Activated T-helper 2 cell treated with anti-CD3 and anti-CD28 coated beads, Interferon-gamma antibody, Interleukin-2, Interleukin-4, amounts not matched to agents 10 μg/mL and 5 μg/mL and 100 μg/mL, durations not matched to agents 14 hours and 24 hours and 36 hours (primary cell): ENCODE measurements around the gene OPN1MW3. TPM values are rescaled to one million over a fixed set of nuclear protein-coding genes. Genes with fewer than 3 reads are reported as not detected.

ENCODE experiments used
- DNase-seq: peaks from one replicate; pipeline ENCODE4 v3.0.0; 2021; ENCODE audit warnings: low spot score
- H3K27ac Mint-ChIP-seq: one replicate; pipeline ENCODE4 v1.8.0; 2021; ENCODE audit warnings: mixed read lengths
- H3K27me3 Mint-ChIP-seq: one replicate; pipeline ENCODE4 v1.8.0; 2021; ENCODE audit warnings: low read depth, mixed read lengths
- H3K36me3 Mint-ChIP-seq: one replicate; pipeline ENCODE4 v1.8.0; 2021; ENCODE audit warnings: low read depth, mixed read lengths
- H3K4me1 Mint-ChIP-seq: one replicate; pipeline ENCODE4 v1.8.0; 2021; ENCODE audit warnings: low read depth, mixed read lengths
- H3K4me3 Mint-ChIP-seq: one replicate; pipeline ENCODE4 v1.8.0; 2021; ENCODE audit warnings: low read depth, mild to moderate bottlenecking, moderate library complexity, mixed read lengths
- H3K9me3 Mint-ChIP-seq: one replicate; pipeline ENCODE4 v1.8.0; 2021; ENCODE audit warnings: mixed read lengths
- intact Hi-C: fragments of 100-400 bp; cut with micrococcal nuclease; formaldehyde crosslinking; loops from one replicate; pipeline ENCODE4 v1.15.1; 2023
- total RNA-seq: library from RNA; stranded (reverse); gene quantifications from 2 replicates; pipeline ENCODE4 v1.2.3, GENCODE V29; 2022

OPN1MW3 gene
- total RNA-seq, 1 donor from 2014 or later = not detected

DNA sequence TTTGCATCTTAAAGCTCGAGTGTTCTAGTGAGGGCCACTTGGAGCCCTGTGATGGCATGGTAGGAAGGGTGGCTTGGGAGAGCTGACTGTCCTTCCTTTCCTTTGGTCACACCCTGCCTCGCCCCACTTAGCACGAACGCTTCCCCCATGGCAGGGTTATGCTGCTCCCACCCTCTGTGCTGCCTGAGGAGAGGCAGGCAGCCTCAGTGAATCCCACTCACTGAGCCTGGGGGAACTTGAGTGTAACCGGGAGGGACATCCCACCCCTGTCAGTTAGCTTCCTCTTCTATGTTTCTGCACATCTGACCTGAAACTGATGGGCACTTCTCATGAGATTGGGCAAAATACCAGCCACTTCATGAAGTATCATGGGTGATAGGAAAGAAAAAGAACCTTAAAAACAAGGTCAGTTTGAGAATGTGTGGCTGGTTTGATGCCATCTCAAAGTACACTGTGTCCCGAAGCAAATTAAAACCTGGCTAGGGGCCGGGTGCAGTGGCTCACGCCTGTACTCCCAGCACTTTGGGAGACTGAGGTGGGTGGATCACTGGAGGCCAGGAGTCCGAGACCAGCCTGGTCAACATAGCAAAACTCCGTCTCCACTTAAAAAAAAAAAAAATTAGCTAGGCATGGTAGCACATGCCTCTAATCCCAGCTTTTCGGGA lies 48.3 kb downstream of the OPN1MW3 start:
- intact Hi-C loops = no loop called here
- no peak overlapping the region for H3K27ac Mint-ChIP-seq
- no peak overlapping the region for H3K4me3 Mint-ChIP-seq
- peaks cover 14% of the 10 kb centered on the region for H3K4me1 Mint-ChIP-seq
- no peaks in the 10 kb centered on the region for H3K36me3 Mint-ChIP-seq
- no peaks in the 10 kb centered on the region for H3K9me3 Mint-ChIP-seq
- H3K27me3 Mint-ChIP-seq = no peaks in the 10 kb centered on the region
- DNase-seq = no peak

DNA sequence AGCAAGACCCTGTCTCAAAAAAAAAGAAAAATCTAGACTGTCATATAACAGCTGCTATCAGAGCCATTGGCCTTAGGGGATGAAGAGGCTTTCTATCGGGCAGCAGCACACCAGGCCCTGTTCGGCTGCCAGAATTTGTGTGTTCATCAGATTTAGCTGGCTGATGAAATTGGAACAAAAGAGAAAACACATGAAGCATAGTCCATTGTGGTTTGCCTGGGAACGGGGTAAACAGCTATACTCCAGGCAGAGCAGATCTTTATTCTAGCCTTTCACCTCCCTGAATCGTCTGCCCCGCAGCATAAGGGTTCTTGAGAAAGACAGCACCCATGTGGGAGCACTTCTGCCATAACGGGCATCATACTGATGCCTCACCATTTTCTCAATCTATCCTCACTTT lies 49.8 kb downstream of the OPN1MW3 start:
- H3K27me3 Mint-ChIP-seq = no peaks in the 10 kb centered on the region
- intact Hi-C loops = no loop called here
- no peak for DNase-seq
- peaks cover 26% of the 10 kb centered on the region for H3K4me1 Mint-ChIP-seq
- no peak overlapping the region for H3K4me3 Mint-ChIP-seq
- no peaks in the 10 kb centered on the region for H3K9me3 Mint-ChIP-seq
- H3K36me3 Mint-ChIP-seq = no peaks in the 10 kb centered on the region
- no peak overlapping the region for H3K27ac Mint-ChIP-seq

DNA sequence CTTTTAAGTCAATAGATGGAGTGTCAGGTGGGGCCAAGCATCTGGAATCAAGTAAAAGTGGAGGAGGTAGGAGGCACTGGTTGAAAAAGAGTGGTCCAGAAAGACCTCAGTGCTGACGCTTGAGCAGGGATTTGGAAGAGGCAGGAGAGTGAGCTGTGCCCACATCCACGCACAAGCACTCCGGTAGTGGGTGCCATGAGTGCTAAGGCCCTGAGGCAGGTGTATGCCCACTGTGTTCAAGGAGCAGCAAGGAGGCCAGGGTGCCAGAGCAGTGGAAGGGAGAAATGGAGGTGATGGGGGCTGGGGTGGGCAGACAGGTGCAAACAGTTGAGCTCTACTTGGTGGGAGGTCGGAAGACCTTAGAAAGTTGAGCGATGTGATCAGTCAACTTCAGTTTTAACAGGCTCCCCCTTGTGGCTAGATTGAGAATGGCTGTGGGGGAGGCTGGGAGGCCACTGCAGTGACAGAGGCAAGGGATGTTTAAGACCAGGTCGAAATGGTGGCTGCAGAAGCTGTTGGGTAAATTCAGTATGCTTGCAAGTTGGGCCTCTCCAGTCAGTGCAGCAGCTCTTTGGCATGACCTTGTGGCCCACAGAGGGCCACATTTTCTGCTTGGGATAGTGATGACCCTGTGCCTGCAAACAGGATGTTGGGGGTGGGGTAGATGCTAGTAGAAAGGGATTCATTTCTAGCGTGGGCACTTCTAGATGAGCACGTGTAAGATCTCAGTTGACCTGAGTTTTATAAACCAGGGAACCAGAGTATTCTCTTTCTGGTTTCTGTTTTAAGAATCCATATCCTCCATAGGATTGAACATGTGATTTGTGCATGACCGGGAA lies 50.9 kb downstream of the OPN1MW3 start:
- H3K36me3 Mint-ChIP-seq = no peaks in the 10 kb centered on the region
- H3K27me3 Mint-ChIP-seq = no peaks in the 10 kb centered on the region
- peak; percentile 66 for DNase-seq
- intact Hi-C loops = no loop called here
- H3K4me3 Mint-ChIP-seq = no peak overlapping the region
- H3K4me1 Mint-ChIP-seq = peaks cover 36% of the 10 kb centered on the region
- peak overlapping the region; percentile 65 for H3K27ac Mint-ChIP-seq
- H3K9me3 Mint-ChIP-seq = no peaks in the 10 kb centered on the region

DNA sequence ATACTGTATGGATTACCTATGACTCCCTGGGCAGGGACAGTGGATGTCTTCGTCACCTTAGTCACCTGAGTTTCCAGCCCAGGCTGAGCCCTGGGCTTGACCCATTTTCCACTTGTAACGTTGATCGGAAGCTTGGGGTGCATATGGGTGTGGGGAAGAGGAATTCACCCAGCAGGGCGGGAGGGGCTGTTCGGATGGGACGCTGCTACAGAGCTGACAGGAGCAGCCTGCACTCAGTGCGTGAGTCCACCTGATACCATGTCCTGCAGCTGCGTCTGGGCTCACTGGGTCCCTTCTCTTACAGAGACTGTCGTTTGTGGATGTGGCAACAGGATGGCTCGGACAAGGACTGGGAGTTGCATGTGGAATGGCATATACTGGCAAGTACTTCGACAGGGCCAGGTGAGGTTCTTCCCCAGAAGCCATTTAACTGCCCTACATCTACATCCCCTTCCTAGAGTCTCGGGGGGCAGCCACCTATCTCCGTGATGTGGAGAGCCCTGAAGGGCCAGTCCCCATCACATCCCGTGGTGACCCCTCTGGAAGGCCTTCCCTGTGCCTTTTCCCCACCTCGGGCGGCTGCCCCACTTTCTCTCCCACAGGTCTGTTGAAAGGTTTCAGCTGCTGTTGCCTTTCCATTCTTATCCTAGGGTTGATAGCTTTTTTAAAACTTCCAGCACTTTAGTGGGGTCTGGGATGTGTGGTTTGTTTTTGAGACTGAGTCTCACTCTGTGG lies 51.8 kb downstream of the OPN1MW3 start:
- Mint-ChIP-seq H3K9me3 (no peaks in the 10 kb centered on the region), H3K27ac (no peak overlapping the region), H3K4me1 (peaks cover 40% of the 10 kb centered on the region), H3K36me3 (no peaks in the 10 kb centered on the region), H3K4me3 (no peak overlapping the region), H3K27me3 (no peaks in the 10 kb centered on the region)
- intact Hi-C loops = no loop called here
- no peak for DNase-seq

DNA sequence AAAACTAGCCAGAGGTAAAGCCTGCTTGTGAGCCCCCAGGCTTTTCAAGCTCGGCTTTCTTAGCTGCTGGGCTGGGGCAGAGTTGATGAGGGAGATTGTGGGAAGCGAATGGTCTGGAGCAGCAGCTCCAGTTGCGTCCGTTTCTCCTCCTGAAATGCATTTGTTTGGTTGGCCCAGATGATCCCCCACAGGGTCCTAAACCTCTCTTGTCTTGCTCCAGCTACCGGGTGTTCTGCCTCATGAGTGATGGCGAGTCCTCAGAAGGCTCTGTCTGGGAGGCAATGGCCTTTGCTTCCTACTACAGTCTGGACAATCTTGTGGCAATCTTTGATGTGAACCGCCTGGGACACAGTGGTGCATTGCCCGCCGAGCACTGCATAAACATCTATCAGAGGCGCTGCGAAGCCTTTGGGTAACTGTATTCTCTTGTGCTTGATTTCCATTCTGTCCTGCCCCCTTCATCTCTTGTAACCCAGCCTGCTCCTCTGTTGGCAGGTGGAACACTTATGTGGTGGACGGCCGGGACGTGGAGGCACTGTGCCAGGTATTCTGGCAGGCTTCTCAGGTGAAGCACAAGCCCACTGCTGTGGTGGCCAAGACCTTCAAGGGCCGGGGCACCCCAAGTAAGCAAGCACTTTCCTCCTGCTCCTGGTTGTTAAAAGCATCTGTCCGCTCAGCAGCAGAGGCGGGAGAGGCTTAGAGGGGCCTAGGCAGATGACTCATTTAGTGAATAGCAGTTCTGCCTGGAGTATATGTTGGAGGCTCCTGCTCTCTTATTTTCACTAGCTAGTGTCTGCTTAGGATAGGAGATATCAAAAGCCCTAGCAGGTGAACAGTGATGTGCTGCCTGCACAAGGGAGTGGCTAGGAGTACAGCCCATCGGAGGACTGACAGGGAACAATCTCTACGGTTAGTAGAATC lies 53.5 kb downstream of the OPN1MW3 start:
- intact Hi-C loops = no loop called here
- no peaks in the 10 kb centered on the region for H3K9me3 Mint-ChIP-seq
- no peak overlapping the region for H3K27ac Mint-ChIP-seq
- DNase-seq = no peak
- H3K36me3 Mint-ChIP-seq = no peaks in the 10 kb centered on the region
- H3K27me3 Mint-ChIP-seq = no peaks in the 10 kb centered on the region
- H3K4me1 Mint-ChIP-seq = peaks cover 46% of the 10 kb centered on the region
- H3K4me3 Mint-ChIP-seq = no peak overlapping the region

DNA sequence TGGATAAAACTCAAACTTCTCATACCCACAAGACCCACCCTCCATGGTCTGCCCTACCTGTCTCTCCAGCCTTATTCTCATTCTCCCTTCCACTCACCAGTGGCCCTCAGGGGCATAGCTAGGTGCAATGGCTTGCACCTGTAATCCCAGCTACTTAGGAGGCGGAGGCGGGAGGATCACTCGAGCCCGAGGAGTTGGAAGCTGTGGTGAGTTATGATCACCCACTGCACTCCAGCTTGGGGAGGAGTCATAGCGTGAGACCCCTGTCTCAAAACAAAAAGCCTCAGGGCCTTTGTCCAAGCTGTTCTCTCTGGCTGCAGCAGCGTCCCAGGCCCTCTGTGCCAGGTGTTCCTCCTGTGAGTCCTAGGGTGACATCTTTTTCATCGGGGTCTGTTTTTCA lies 54.7 kb downstream of the OPN1MW3 start:
- H3K27ac Mint-ChIP-seq = no peak overlapping the region
- intact Hi-C loops = no loop called here
- no peak for DNase-seq
- H3K36me3 Mint-ChIP-seq = no peaks in the 10 kb centered on the region
- no peak overlapping the region for H3K4me3 Mint-ChIP-seq
- H3K9me3 Mint-ChIP-seq = no peaks in the 10 kb centered on the region
- H3K4me1 Mint-ChIP-seq = peaks cover 46% of the 10 kb centered on the region
- H3K27me3 Mint-ChIP-seq = no peaks in the 10 kb centered on the region

DNA sequence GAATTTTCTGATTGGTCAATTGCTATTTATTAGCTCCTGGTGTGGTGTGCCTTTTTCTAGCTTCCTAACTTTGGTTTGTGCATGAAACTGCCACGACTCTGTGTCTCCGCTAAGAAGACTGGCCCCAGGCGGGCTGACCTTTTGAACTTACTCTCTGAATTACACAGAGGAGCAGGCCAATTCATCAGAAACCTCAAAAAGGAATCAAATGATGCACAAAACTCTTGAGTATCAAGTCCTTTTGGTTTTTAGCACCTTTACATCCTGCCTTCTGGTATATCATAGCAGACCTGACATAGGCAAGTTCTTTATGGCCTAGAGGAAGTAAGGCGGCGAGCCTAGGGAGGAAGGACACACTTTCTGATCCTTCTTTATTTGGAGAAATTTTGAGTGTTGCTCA lies 55.8 kb downstream of the OPN1MW3 start:
- Mint-ChIP-seq H3K27me3 (no peaks in the 10 kb centered on the region), H3K27ac (peak overlapping the region; percentile 95), H3K36me3 (no peaks in the 10 kb centered on the region), H3K9me3 (no peaks in the 10 kb centered on the region), H3K4me3 (peak overlapping the region; percentile 72), H3K4me1 (peaks cover 43% of the 10 kb centered on the region)
- no peak for DNase-seq
- intact Hi-C loops = no loop called here

DNA sequence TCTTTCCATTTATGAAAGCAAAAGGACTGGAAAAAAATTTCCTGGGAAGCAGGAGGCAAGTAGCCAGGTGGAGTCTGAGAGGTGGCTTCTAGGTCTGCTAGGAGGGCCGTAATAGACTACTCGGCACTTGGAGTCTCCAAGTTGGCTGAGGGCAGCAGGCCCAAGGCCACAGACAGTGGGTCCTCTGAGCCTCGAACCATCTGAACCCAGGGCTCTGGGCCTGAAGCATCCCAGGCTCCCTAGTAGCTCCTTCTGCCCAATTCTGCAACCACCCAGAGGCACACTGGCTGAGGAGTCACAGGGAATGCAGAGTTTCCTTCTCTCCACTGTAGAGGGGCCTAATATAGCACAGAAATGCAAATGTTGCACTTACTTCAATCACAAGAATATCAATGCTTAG lies 58.0 kb downstream of the OPN1MW3 start:
- intact Hi-C loops = no loop called here
- Mint-ChIP-seq H3K36me3 (no peaks in the 10 kb centered on the region), H3K4me1 (peaks cover 42% of the 10 kb centered on the region), H3K27me3 (no peaks in the 10 kb centered on the region), H3K27ac (no peak overlapping the region), H3K4me3 (no peak overlapping the region), H3K9me3 (no peaks in the 10 kb centered on the region)
- DNase-seq = no peak

DNA sequence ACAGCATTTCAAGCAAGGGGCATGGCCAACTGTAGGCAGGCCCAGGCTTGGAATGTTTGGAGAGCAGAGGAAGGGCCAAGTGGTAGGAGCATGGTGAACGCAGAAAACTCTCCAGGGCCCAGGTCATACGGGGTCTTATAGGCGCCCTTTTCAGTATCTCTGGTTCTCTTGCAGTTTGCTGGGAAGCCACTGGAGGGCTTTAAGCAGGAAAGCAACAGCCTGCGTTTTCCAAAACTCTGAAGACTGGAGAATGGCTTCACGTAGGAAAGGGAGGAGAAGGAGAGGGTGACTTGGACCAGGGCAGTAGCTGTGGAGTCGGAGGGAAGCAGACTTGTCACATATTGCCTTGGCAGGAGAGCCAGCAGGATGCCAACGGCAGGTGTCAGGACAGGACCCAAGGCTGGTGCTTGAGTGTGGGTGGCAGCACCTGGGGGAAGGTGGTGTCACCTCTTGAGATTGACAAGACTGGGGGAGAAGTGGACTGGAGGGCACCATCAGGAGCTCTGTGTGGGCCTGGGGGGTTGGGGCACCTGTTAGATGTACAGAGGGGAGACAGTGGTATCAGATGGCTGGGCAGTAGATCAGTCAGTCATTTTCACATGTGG lies 60.1 kb downstream of the OPN1MW3 start:
- H3K27me3 Mint-ChIP-seq = no peaks in the 10 kb centered on the region
- intact Hi-C loops = no loop called here
- no peak for DNase-seq
- no peak overlapping the region for H3K4me3 Mint-ChIP-seq
- H3K9me3 Mint-ChIP-seq = no peaks in the 10 kb centered on the region
- no peak overlapping the region for H3K27ac Mint-ChIP-seq
- peaks cover 38% of the 10 kb centered on the region for H3K4me1 Mint-ChIP-seq
- H3K36me3 Mint-ChIP-seq = no peaks in the 10 kb centered on the region

DNA sequence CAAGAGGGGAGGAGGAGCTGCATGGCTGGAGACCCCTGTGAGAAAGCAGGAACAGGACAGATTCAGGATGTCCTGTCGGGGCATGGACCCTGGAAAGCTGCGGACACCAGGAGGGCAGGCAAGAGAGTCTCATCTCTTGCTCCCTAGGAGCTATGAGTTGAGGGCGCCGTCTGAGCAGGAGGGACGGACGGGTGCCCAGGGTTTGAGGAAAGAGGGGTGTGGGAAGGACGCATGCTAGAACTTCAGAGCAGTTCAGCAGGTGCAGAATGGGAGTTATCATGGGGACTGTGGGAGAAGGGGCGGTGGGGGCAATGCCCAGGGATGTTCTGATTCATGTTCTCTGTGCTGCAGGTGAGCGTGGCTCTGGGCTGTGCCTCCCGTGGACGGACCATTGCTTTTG lies 63.0 kb downstream of the OPN1MW3 start:
- DNase-seq = no peak
- H3K4me3 Mint-ChIP-seq = no peak overlapping the region
- H3K27me3 Mint-ChIP-seq = no peaks in the 10 kb centered on the region
- intact Hi-C loops = no loop called here
- peaks cover 20% of the 10 kb centered on the region for H3K4me1 Mint-ChIP-seq
- H3K36me3 Mint-ChIP-seq = no peaks in the 10 kb centered on the region
- no peak overlapping the region for H3K27ac Mint-ChIP-seq
- H3K9me3 Mint-ChIP-seq = no peaks in the 10 kb centered on the region
